NCI-H524 treated with DMSO at 0.1 percent for 48 hours (cell line): ENCODE results near the gene ING4.

ENCODE experiments used
- DNase-seq: peaks from one replicate; lab custom pipeline; 2025; lab: John Stamatoyannopoulos, UW

Gene ING4

DNA sequence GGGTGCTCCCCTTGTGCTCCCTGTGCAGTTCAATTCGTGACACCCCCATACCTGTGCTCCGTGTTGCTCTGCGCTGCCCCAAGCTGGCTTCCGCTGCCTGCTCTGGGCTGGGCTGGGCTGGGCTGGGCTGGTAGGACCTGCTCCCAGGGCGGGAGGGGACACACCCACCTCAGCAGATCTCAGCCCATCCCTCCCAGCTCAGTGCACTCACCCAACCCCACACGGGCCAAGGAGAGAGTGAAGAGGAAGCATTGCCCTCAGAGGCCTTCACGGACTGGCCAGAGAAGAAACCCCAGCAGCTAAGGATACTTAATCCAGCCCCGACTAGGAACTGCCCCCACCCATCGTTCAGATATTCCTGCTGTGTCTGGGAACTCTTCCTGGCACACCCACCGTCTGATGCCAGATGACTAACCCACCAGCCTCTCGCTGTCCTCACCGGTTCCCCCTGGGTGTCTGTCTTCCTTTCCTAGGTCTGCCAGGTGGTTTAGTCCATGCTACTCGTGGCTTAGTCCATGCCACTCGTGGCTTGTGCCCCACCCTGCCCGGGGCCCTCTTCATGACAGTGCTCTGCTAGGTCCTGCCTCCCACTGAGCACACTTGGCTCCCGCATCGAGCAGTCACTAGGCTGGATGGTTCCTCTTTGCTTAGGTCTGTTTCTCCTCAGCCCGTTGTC lies 26.9 kb downstream of the ING4 start, which contains the start of gene LPAR5:
LPAR5 (minus strand) TSS at position 104 of the 676 bp plus-strand sequence. CDS start 14,711 bp downstream, outside the sequence.
- DNase-seq, result no peak

GRCh38 chr12:6635375-6635855 lies 27.5 kb downstream of the ING4 start:
- no peak for DNase-seq

GRCh38 chr12:6632026-6632983 lies 30.6 kb downstream of the ING4 start:
- no peak for DNase-seq

GRCh38 chr12:6631549-6631961 lies 31.4 kb downstream of the ING4 start:
- no peak for DNase-seq

- DNase-seq, result peak; percentile 48
Observed at GRCh38 chr12:6630736-6631135, 32.2 kb downstream of the ING4 start.

DNA sequence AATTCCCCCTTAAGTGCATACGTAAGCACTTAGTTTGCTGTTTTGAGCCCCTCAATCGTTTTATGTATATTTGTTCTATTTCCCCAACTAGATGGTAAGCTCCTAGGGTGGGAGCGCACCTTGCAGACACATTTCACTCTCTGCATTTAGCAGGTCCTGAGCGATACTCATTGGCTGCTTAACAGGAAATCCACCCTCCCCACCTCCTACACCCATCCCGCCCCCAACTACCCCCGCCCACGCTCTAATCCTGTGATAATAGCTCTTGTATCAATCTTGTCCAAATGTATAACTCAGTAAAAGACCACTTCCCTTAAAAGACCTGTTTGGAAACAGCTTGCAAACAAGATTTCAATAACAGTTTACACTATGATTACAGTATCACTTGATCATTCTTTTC lies 35.3 kb downstream of the ING4 start:
- peak; percentile 22 for DNase-seq

DNA sequence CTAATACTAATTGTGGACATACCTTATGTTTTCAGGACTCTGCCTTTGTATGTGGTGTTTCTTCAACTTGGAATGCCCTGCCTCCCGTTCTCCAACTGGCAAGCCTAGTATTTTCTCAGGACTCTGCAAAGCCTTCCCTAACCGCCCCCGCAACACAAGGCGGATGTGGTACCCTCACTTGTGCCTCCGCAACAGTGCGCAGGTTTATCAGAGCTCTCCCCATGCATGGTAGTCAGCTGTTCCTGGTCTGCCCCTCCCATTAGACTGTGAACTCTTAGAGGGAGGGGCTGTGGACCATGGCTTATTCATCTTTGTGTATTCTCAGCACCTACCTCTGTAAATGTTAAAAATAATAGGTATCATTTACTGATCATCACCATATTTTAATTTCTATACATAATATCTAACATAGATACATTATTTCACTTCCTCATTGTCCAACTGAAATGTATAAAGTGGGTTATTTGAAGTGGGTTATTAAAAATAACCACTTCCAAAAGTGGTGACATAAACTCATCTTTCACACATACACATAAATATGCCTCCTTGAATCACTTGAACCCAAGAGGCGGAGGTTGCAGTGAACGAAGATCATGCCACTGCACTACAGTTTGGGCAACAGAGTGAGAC lies 36.1 kb downstream of the ING4 start:
- no peak for DNase-seq

DNA sequence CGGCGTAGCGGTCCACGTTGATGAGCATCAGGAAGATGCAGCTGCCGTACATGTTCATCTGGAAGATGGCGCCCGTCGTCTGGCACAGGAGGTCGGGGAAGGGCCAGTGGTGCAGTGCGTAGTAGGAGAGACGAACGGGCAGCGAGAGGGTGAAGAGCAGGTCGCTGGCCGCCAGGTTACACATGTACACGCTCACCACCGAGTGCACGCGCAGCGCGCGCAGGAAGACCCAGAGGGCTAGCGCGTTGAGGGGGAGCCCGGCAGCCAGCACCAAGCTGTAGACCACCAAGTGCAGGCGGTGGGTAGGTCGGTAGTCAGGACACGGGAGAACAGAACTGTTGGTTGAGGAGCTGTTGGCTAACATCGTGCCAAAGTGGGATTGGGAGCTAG lies 42.0 kb downstream of the ING4 start:
- no peak for DNase-seq

- no peak for DNase-seq
Observed at GRCh38 chr12:6620137-6620884, 42.6 kb downstream of the ING4 start.

- DNase-seq, result no peak
Observed at GRCh38 chr12:6618483-6619225, 44.3 kb downstream of the ING4 start.

DNA sequence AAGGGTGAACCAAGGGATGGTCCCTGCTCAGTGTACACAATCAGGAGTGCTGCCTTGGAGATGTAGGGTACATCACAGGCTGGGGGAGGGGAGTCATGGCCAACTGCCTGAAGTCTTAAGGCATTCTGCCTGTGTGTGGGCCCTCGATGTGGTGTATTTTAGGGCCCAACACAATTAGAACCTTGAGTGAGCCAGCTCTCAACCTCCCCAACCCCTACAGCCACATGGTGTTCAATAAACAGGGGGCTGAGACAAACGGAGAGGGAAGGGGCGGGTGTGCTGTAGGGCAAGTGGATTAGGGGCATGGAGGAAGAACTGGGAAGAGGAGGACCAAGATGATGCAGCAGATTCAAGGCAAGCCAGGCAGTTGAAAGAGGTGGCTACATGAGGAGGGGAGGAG lies 47.1 kb downstream of the ING4 start:
- DNase-seq, result no peak

DNA sequence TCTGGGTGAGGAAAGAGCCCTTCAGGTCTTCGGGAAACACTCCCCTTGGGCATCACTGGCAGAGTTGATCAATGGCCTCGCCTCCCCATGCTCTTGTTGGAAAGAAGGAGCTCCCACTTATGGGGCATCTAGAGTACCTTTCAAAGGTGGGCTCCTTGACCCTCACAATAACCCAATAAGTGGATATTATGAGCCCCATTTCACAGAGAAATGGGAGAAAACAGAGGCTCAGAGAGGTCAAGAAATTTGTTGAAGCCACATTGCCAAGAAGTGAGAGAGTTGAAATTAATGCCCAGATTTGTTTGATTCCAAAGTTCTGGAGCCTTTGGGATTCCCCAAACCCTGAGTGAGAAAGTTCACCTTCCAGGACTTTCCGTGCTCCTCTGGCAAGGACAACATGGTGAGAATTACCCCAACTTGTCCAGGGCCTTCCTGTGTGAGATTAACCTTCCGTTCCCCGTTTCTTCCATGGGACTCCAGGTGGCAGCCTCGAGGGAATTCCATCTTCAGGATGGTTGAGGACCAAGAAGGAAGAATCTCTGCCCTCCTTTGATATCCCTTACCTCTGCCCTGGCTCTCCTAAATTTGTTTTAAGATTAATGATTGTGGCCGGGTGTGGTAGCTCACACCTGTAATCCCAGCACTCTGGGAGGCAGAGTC lies 48.3 kb downstream of the ING4 start:
- DNase-seq, result no peak

- peak; percentile 89 for DNase-seq
Observed at GRCh38 chr12:6613776-6614512, 49.0 kb downstream of the ING4 start.

GRCh38 chr12:6613015-6613775 lies 49.7 kb downstream of the ING4 start:
- DNase-seq, result peak; percentile 89

DNA sequence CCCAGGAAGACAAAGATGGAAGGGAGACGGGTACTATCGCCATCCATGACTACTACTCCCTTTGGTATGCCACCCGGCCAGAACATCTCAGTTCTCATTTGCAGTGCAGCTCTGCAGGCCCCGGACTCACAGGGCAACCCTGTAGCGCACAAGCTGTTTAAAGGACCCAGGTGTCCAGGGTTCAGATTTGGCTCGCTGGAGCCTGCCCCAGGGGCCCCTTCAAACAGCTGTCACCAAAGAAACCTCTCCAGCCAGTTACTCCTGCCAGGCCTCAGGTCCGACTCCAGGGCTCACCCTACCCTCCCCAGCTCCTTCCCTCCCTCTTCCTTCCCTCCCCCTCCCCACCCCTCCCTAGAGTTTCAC lies 50.3 kb downstream of the ING4 start:
- no peak for DNase-seq

DNA sequence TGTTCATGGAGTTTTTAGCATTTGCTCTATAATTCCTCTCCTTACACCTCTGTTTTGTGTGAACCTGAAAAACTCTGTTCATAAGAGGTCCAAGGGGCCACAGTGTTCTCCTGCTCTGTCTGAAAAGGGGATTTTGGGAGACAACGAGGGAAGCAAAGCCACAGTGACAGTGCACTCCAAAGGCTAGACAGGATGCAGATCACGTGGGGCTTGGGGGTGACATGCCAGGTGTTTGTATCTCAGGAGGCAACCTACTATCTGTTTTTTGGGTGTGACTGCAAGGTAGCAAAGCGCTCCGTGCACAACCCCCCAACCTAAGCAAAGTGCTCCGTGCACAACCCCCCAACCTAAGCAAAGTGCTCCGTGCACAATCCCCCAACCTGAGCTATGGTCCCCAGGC lies 50.7 kb downstream of the ING4 start:
- DNase-seq, result no peak

DNA sequence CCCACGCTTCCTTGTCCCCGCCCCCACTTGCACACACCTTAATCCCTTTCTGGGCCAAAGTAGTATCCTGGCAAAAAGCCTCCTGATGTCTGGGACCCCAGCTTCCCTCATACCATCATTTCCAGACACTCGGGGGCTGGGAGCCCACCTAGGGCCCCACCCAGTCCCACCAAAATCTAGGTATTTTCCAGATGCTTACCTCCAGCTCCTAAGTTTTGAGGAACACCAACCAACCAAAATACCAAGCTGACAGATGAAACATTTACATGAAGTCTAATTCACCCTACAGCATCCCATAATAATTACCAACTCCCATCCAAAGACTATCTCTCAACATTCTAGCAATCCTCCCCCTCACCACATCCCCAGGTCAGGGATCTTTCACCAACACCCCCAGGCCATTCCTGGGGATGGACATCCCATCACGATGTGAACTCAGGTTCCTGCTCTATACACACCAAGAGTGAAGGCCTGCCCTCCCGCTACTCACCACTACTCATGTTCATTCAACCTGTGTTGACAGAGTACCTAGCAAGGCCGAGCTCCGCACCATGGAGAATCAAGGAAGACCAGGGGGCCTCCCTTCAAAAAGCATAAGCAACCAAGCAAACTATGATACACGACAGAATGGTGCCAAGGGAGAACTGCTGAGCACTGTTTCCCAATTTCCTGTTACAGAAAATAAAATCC lies 54.2 kb downstream of the ING4 start:
- no peak for DNase-seq
